ENCODE data around the gene CCR8.
"Not testable (repeated sequence)": the region's sequence is repeated elsewhere in the genome, so short reads cannot be mapped to it uniquely, and the experiment has no call there.

Gene CCR8

DNA sequence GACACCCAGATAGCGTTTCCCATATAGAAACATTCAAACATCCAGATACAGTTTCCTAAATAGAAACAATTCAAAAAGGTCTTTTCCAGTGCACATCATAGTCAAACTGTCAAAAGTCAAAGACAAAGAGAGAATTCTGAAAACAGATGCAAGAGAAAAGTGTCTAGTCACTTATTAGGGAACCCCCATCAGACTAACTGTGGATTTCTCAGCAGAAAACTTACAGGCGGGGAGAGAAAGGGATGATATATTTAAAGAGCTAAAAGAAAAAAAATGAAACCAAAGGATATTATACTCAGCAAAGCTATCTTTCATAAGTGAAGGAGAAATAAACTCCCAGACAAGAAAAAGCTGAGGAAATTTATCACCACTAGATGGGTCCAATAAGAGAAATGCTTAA, 27.3 kb upstream of the CCR8 start:
- in situ Hi-C loops (cut with MboI; ENCODE audit: low sequenced_read_pairs), result no loop called here

DNA sequence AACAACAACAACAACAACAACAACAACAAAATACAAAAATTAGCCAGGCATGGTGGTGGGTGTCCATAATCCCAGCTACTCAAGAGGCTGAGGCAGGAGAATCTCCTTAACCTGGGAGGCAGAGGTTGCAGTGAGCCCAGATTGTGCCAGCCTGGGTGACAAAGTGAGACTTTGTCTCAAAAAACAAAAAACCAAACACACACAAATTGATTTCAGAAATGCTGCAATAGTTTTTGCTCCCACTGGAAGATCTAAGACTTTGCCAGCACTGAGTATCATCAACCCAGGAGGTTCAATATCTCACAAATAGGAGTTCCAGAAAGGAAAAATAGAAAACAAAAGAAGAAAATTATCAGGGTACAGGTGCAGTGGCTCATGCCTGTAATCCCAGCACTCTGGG, 16.2 kb upstream of the CCR8 start:
- in situ Hi-C loops (cut with MboI; ENCODE audit: low sequenced_read_pairs), result no loop called here

DNA sequence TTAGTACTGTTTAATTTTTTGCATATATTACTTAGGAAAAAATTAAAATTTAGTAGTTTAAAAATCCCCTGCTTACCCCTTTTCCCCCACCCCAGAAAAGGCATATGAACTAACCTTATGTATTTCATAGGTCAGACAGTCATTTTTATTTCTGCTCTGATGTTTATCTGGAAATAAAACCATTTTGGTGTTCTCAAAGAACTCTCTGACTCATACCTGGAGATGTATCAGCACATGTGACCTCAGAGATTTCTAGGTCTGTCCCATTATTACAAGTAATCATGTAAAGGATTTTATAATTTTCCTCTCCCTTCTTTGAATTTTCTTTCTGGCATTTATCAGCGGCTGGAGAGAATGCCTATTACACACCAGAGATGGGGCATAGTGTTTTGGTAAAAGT, 14.1 kb upstream of the CCR8 start:
- in situ Hi-C loops (cut with MboI; ENCODE audit: low sequenced_read_pairs), result no loop called here

DNA sequence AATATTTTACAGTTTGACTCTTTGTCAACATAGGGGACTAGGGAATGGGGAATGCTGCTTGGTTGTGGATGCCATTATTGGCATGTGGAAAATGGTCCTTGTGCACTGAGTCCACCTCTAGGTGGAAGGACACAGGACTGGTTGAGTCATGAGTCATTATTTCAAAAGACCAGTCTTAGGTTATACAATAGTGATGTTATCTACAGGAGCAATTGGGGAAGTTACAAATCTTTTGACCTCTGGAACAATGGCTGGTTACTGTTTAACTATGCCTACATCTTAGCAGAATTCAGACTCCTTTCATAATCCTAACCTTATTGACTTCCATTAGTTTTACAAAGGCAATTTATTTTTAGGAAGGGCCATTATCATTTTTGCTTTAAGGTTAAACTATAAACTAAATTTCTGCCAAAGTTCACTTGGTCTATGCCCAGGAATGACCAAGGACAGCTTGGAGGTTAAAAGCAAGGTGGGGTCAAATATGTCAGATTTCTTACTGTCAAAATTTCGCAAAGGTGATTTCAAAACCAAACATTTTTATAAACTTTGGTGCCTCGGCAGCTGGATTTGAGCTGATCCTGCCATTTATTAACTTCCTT, 11.8 kb upstream of the CCR8 start:
- in situ Hi-C loops (cut with MboI; ENCODE audit: low sequenced_read_pairs), result no loop called here

DNA sequence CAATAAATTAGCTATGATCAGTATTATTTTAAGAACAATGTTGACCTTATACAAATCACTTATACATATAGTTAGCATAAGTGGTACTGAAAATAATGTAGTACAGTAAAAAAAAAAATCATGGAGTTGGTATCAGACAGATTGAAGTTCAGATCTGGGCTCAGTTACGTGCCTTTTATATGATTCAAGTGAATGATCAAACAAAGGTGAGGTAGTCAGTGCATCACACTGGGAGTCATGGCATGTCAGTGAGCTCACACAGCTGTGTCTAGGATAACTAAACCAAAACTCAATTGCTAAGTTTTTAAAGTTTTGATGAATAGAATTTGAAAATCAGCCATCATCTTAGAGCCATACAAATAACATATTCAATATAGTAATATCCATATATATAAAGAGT, 11.2 kb upstream of the CCR8 start:
- in situ Hi-C loops (cut with MboI; ENCODE audit: low sequenced_read_pairs), result no loop called here

DNA sequence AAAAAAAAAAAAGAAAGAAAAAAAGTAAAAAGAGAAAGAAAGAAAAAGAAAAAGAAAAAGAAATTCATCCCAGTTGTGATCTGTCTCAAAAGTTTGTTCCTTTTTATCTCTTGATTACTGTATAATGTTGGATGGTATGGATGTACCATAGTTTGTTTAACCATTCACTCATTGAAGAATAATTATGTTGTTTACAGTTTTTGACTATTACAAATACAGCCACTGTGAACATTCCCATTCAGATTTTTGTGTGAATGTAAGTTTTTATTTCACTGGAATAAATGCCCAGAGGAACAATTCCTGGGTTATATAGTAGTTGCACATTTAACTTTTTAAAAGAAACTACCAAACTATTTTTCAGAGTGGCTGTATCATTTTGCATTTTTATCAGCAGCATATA, 10.3 kb upstream of the CCR8 start:
- in situ Hi-C loops (cut with MboI; ENCODE audit: low sequenced_read_pairs), result no loop called here

DNA sequence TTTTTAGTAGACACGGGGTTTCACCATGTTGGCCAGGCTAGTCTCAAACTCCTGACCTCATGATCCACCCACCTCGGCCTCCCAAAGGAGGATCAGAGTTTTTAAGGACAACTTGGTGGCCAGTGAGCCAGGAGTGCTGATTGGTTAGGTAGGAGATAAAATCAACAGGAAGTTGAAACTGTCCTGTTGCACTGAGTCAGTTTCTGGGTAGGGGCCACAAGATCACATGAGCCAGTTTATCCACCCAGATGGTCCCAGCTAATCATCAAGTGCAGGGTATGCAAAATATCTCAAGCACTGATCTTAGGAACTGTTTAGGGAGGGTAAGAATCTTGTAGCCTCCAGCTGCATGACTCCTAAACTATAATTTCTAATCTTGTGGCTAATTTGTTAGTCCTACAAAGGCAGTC, 7.9 kb upstream of the CCR8 start:
- in situ Hi-C loops (cut with MboI; ENCODE audit: low sequenced_read_pairs), result not testable (repeated sequence)

DNA sequence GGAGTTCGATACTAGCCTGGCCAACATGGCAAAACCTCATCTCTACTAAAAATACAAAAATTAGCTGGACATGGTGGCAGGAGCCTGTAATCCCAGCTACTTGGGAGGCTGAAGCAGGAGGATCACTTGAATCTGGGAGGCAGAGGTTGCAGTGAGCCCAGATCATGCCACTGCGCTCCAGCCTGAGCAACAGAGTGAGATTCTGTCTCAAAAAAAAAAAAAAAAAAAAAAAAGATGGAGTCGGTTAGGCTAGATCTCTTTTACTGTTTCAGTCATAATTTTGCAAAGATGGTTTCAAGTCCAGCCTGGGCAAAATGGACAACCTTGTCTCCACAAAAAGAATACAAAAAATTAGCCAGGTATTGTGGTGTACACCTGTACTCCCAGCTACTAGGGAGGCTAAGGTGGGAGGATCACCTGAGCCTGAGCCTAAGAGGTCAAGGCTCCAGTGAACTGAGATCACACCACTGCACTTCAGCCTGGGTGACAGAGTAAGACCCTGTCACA, 7.2 kb upstream of the CCR8 start:
- in situ Hi-C loops (cut with MboI; ENCODE audit: low sequenced_read_pairs), result not testable (repeated sequence)

DNA sequence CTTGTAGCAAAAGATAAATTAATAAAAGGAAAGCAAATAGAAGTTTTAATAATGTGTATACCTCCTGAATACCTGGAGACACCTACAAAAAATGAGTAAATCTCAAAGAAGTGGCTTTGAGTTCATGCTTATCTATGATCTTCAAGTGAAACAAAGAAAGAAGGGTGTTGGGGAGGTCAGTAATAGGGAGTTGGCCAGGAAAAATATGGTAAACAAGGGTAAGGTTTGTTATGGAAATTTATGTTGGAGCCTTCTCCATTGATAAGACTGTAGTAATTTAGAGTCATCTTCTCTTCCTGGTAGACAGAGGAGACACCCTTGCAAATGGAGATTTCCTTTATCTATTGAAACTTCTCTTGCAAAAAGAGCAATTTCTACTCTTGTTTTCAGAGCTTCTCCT, 6.6 kb upstream of the CCR8 start:
- in situ Hi-C loops (cut with MboI; ENCODE audit: low sequenced_read_pairs), result no loop called here

DNA sequence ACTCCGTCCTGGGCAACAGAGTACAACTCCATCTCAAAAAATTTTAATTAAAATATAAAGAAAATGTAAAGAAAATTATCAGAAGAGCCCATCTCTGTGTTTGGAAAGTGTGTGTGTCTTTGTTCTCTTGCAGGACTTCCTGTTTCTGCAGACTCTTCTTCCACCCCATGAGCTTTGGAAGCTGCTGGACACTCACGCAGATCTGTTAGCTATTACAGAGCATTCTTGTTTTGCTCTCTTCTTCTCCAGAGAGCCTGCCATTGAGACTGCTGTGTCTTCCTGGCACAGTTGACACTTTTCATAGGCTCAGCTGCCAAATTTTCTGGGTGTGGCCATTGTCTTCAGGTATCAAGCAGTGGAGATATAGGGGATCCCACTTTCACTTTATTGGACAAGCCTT, 6.0 kb upstream of the CCR8 start:
- in situ Hi-C loops (cut with MboI; ENCODE audit: low sequenced_read_pairs), result no loop called here

DNA sequence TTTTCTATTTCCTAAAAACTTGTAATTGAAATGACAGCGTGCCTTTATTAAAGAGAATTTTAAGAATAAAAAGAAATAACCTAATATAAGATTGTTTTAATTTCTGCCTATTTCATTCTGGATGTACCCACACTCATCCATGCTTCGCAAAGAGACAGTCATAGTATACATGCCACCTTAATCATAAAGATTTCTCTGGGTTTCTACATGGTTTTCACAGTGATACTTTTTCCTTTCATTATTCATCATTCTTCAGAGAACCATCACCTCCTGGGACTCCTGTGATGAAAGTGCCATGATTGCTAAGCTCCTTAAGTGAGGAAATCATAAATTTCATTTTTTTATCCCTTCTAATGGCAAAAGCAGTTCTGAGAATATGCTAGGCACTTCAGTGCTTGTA, 4.3 kb upstream of the CCR8 start:
- in situ Hi-C loops (cut with MboI; ENCODE audit: low sequenced_read_pairs), result no loop called here

DNA sequence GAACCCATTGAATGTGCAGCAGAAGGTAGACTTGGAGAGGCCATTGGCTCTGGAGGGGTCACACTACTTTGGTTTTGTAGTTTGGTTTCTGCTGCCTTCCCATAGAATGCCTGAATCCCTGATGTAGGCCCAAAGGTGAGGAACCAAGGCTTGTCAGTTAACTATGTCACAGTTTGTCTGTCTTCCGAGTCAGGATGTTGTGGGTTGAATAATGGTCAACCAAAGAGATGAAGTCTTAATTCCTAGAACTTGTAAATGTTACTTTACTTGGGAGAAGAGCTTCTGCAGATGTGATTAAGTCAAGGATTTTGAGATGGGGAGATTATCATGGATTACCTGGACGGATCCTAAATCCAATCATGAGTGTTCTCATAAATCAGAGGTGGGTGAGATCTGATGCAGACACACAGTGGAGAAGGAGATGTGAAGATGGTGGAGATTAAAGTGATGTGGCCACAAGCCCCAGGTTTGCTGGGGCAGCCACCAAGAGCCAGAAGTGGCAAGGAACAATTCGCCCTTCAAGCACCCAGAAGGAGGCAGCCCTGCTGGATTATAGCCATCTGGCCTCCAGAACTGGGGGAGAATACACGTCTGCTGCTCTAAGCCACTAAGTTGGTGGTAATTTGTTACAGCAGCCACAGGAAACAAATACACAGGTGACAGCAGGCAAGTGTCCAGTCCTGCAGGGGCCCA, 2.3 kb upstream of the CCR8 start:
- in situ Hi-C loops (cut with MboI; ENCODE audit: low sequenced_read_pairs), result no loop called here

DNA sequence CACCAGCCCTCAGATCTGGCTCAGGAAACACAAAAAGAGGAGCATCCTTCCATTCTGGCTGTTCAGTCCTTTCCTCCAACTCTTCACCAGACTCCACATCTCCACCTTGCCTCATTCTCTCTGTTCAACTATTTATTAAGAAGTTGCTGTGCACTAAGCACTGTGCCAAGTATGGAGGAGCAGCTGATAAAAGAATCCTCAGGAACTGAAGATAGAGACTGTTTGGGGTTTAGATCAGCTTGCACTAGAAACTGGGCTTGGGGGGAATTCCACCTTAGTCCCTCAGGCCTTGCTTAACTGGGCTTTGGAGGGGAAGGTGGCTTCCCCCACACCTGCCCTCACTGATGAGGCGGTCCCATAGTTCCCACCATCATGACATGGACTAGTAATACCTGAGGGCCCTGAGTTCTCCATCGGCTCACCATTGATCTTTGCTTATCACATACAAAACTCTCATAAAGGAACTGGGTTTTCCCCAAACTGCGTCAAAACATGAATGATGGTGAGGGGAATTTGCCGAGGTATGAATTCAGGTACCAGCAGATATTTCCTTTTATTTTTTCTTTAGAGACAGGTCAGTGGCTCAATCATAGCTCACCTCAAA, 1.7 kb upstream of the CCR8 start:
- in situ Hi-C loops (cut with MboI; ENCODE audit: low sequenced_read_pairs), result no loop called here

DNA sequence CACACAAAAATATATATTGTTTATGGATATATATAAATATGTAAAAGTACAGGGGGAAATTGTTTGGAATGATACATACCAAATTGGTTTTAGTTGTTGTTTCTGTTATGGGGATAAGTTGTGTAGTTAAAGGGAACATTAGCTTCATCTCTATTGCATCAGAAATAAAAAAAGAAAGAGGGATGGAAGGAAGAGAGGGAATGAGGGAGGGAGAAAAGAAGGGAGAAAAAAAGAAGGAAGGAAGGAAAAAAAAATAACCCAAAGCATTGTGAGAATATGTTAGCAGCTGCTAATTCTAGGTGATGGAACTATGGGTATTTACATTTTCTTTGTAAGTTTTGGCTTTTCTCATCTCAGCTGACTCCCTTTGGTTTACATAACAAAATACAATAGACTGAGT, 1.3 kb downstream of the CCR8 start:
- in situ Hi-C loops (cut with MboI; ENCODE audit: low sequenced_read_pairs), result no loop called here

DNA sequence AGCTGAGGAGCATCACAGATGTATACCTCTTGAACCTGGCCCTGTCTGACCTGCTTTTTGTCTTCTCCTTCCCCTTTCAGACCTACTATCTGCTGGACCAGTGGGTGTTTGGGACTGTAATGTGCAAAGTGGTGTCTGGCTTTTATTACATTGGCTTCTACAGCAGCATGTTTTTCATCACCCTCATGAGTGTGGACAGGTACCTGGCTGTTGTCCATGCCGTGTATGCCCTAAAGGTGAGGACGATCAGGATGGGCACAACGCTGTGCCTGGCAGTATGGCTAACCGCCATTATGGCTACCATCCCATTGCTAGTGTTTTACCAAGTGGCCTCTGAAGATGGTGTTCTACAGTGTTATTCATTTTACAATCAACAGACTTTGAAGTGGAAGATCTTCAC, 3.0 kb downstream of the CCR8 start:
- in situ Hi-C loops (cut with MboI; ENCODE audit: low sequenced_read_pairs), result no loop called here

DNA sequence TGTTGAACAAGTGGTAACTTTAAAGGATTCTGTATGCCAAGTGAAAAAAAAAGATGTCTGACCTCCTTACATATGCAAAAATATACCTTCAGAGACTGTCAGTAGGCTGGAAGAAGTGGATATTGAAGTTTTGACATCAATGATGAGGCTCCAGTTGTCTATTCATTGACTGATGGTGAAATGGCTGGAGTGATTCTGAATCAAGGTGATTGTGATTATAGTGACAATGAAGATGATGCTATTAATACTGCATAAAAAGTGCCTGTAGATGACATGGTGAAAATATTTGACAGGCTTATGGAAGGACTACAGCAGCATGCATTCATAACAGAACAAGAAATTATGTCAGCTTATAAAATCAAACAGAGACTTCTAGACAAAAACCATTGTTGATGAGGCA, 4.1 kb downstream of the CCR8 start:
- in situ Hi-C loops (cut with MboI; ENCODE audit: low sequenced_read_pairs), result no loop called here

DNA sequence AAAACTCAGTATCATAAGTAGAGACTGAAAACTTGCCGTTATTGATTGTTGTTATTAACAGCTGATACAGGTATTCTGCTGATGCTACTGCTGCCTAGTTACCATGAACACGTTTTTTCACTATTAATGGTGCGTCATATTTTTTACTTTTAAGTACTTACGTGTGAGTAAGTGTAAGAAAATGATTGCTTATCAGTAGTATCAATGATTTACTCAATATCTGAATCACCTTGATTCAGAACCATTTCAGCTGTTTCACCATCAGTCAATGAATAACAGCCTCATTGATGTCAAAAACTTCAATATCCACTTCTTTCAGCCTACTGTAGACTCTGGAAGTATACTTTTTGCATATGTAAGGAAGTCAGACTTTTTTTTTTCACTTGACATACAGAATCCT, 4.7 kb downstream of the CCR8 start:
- in situ Hi-C loops (cut with MboI; ENCODE audit: low sequenced_read_pairs), result no loop called here

DNA sequence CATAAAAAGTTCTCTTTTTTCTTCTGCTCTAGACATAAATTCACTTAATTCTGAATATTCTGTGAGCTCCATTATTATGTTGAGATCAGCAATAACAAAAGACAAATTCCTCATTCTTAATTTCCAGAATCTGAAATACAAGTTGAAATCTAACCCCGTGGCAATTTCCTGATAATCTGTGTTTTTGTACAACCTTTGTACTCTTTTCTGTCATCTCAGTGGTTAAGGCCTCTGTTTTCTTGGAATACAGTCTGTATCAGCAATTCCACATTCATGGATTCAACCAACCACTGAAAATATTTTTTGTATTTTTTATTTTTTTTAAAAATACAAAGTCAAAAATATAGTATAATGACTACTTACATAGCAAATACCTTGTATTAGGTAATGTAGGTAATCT, 8.7 kb downstream of the CCR8 start:
- in situ Hi-C loops (cut with MboI; ENCODE audit: low sequenced_read_pairs), result no loop called here

DNA sequence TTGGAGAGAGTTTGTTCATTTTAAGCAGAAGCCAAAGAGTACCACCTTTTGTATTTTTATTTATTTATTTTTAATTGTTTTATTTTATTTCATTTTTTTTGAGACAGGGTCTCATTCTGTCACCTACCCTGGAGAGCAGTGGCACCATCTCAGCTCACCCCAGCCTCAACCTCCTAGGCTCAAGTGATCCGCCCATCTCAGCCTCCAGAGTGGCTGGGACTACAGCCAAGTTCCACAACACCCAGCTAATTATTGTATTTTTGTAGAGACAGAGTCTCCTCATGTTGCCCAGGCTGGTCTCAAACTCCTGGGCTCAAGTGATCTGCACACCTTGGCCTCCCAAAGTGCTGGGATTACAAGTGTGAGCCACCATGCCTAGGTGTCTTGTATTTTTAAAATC, 9.6 kb downstream of the CCR8 start:
- in situ Hi-C loops (cut with MboI; ENCODE audit: low sequenced_read_pairs), result no loop called here

DNA sequence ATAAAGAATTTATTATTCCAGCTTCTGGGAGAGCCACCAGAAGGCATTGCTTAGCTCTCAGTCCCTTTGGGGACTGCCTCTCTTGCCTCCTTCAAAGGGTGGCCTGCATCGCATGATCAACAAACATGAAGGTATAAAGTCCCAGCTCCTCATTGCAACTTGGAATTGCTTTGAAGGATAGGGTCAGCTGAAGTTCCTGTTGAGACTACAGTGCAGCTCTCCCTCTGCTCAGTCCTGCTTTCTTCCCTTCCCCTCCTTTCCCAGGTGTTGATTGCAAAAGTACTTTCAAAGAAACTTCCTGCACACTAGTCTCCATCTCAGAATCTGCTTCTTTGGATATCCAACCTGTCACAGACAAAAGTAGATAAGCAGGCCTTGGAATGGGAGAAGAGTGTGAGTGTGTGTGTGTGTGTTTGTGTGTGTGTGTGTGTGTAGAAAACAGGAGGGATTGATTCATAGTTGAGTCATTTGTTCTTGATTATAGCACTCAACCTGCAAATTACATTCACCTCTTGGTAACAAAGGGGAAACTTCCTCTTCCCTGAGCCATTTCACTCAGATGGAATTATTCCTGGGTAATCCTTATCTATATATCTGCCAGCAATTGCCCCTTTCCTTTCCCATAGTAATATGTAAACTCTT, 13.7 kb downstream of the CCR8 start:
- in situ Hi-C loops (cut with MboI; ENCODE audit: low sequenced_read_pairs), result no loop called here

DNA sequence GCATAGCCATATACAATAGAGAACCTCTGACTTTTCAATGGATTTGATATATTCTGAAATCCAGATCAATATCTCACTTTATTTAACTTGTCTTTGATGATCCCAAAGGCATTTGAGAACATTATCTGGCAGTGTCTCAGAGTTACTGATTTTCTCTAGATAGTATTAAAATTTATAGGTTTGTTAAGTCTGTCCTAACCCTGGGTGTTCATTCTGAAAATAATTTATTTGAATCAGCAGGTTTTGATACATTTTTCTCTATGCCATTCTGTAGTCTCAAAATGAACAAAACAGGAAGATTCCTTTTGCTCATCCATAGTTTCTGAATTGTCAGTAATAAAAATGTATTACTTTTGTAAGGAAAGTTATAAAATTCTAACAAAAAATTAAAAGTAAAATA, 14.3 kb downstream of the CCR8 start:
- in situ Hi-C loops (cut with MboI; ENCODE audit: low sequenced_read_pairs), result no loop called here

DNA sequence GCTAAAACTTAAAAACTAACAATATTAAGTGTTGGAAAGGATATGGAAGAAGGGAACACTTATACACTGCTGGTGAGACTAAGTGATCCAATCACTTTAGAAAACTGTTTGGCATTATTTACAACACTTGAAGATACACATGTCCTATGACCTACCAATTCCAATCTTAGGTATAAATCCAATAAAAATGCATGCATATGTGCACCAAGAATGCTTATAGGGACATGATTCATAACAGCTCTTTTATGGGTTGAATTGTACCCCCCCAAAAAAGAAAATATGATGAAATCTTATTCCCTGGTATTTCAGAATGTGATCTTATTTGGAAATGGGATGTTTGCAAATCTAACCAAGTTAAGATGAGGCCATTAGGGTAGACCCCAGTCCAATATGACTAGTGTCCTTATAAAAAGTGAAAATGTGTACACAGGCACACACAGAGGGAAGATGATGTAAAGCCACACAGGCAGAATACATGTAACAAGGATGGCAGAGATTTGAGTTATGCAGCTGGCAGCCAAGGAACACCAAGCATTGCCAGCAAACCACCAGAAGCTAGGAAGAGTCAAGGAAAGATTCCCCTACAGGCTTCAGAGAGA, 15.3 kb downstream of the CCR8 start:
- in situ Hi-C loops (cut with MboI; ENCODE audit: low sequenced_read_pairs), result no loop called here

All from HL-60/S4 treated with phorbol 12-myristate 13-acetate at 8.2 ng/mL for 4 days and 3 days (cell line).